GM18517 (cell line): ENCODE results near the gene BSND.
"Not testable (repeated sequence)": the region's sequence is repeated elsewhere in the genome, so short reads cannot be mapped to it uniquely, and the experiment has no call there.

Experiments
- ATAC-seq: cut with Tn5 transposase; IDR thresholded peaks from one replicate; pipeline ENCODE4 v1.9.1; 2021; ENCODE audit warnings: mild to moderate bottlenecking, moderate library complexity; ENCODE audit not compliant: unreplicated experiment

The BSND gene

GRCh38 chr1:54998677-54999076 is at the start of gene BSND:
Gene BSND (plus strand): TSS chr1:54998933. CDS start chr1:54999187, 254 bp downstream.
- no peak for ATAC-seq

GRCh38 chr1:54949053-54949452 is 49.7 kb upstream of the BSND start:
- no peak for ATAC-seq

- ATAC-seq, result no peak
These were observed 48.7 kb upstream of the BSND start for GRCh38 chr1:54950006-54950368.

GRCh38 chr1:54950369-54951163 is 48.2 kb upstream of the BSND start:
- no peak for ATAC-seq

- ATAC-seq, result no peak
These were observed 46.9 kb upstream of the BSND start for GRCh38 chr1:54951810-54952226.

- no peak for ATAC-seq
These were observed 45.6 kb upstream of the BSND start for GRCh38 chr1:54952950-54953718.

- no peak for ATAC-seq
These were observed 44.9 kb upstream of the BSND start for GRCh38 chr1:54953846-54954245.

- ATAC-seq, result no peak
These were observed 43.4 kb upstream of the BSND start for GRCh38 chr1:54955359-54955758.

- ATAC-seq, result no peak
These were observed 42.0 kb upstream of the BSND start for GRCh38 chr1:54956726-54957125.

- ATAC-seq, result no peak
These were observed 39.5 kb upstream of the BSND start for GRCh38 chr1:54959241-54959640.

GRCh38 chr1:54962612-54963395 is 35.9 kb upstream of the BSND start:
- no peak for ATAC-seq

GRCh38 chr1:54963829-54964228 is 34.9 kb upstream of the BSND start:
- ATAC-seq, result not testable (repeated sequence)

GRCh38 chr1:54965624-54966340 is 33.0 kb upstream of the BSND start:
- no peak for ATAC-seq

- no peak for ATAC-seq
These were observed 31.4 kb upstream of the BSND start for GRCh38 chr1:54967372-54967771.

- ATAC-seq, result no peak
These were observed 30.2 kb upstream of the BSND start for GRCh38 chr1:54968551-54968950.

GRCh38 chr1:54969879-54970278 is 28.9 kb upstream of the BSND start:
- no peak for ATAC-seq

GRCh38 chr1:54970901-54971300 is 27.8 kb upstream of the BSND start:
- no peak for ATAC-seq

GRCh38 chr1:54971317-54971791 is 27.4 kb upstream of the BSND start:
- ATAC-seq, result peak; percentile 87

- no peak for ATAC-seq
These were observed 26.3 kb upstream of the BSND start for GRCh38 chr1:54972436-54972835.

GRCh38 chr1:54973205-54973921 is 25.4 kb upstream of the BSND start:
- no peak for ATAC-seq
